DMS114 treated with DMSO at 0.1 percent for 48 hours (cell line): Measurements from ENCODE around the gene PPP6R3.

Source experiments
- DNase-seq: peaks from one replicate; lab custom pipeline; 2025; ENCODE audit not compliant: unreplicated experiment; lab: John Stamatoyannopoulos, UW

The PPP6R3 gene

DNA sequence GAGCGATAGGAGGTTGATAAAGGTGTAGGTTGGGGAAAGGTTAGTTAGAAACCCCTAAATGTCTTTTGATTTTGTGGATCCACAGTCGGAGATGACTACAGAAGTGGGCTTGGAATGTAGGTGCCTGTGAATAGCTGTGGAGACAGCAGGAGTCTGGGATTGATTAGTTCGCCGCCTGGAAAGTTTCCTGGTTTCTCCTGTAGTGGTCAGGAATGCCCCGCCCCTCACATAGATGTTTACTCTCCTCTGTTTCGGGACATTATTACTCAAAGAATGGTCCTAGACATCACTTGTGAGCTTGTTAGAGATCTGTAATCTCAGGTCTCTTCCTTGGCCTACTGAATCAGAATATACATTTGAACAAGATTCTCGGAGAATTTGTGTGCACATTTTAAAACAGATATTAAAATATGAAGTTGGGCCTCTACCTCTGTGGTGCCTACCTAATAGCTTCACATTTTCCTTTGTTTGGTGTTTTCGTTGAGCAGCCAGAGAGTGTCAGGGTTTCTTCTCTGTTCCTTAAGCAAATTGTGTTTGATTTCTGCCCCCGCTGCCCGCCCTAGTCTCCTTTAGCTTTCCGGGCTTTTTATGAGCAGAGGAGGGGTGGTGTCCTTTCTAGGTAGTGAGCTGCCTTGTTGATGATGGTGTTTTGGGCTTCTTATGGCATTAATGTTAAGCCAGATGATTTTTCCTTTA lies 89.4 kb downstream of the PPP6R3 start:
- DNase-seq = no peak

DNA sequence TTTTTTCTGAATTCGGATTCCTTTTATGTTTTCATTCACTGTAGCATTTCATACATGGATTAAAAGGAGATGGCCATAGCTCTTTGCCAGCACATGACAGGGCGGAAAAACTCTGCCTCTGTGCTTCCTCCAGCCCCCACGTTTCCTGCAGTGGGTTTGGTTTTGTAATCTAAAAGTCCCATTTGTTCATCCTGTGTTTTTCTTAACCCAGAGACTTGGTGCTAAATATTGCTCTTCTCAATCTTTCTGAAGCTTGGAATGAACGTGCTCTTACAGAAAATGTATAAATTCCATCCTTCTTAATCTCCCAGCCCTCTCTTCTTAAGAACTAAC lies 89.9 kb downstream of the PPP6R3 start:
- DNase-seq = no peak

DNA sequence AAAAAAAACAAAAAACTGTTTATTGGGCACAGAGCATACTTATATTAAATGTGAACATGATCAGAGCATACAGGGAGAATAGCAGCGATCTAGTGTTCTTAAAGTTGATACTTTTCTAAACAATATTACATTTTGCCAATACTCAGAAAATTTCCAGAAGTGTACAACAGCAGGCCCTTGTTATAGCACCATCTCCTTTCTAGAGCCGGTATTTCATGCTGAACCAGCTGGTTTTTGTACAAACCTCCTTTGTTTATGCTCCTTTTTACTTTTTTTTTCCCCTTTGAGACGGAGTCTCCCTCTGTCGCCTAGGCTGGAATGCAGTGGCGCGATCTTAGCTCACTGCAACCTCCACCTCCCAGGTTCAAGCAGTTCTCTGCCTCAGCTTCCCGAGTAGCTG lies 90.7 kb downstream of the PPP6R3 start:
- DNase-seq = no peak

DNA sequence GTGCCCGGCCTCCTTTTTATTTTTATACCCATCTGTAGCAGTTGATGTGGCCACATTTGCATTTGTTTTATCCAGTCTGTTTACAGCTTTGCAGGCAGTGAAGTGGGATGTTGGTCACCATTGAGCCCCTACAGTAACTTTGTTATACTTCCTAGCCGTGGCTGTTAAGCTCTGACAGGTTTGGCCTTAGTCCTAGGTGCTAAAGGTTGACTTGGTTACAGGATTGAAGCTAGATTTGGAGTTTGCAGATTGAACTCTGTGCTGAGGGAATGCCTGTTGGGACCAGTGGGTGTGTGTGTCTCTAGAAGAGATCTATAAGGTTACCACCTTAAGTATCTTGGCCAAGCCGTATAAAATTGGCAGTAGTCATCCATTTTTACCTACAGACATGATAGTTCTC lies 91.2 kb downstream of the PPP6R3 start:
- DNase-seq = no peak

DNA sequence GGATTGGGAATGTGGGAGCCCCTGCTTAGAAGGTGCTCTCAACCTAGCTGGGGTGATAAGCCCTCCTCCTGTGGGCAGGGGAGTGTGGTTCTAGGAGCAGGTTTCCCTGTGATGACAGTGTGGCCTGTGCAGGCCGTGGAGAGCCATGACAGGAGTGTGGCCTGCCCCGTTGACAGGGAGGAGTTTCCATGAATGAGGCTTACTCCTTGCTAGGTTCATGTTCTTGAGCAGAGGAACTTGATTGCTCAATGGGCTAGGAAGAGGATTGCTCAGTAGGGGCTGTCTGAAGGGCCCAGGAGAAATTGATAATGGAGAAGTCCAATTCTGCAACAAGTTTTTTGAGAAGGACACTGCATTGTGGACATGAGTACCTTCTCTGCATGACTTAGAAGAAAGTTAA lies 92.0 kb downstream of the PPP6R3 start:
- DNase-seq = no peak

DNA sequence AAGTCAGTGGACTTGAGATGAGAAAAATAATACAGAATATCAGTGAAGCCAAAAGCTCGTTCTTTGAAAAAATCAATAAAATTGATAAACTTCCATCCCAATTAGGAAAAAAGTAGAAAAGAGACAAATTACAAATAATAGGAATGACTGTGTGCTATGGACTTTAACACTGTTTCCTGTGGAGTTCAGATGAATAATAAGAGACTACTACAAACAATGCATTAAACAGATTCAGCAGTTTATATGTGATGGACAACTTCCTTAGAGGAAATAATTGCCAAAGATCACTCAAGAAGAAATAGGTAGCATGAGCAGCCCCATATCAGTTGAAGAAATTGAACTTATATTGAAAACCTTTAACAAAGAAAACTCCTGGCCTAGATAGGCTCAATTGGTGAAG lies 99.7 kb downstream of the PPP6R3 start:
- DNase-seq = no peak

DNA sequence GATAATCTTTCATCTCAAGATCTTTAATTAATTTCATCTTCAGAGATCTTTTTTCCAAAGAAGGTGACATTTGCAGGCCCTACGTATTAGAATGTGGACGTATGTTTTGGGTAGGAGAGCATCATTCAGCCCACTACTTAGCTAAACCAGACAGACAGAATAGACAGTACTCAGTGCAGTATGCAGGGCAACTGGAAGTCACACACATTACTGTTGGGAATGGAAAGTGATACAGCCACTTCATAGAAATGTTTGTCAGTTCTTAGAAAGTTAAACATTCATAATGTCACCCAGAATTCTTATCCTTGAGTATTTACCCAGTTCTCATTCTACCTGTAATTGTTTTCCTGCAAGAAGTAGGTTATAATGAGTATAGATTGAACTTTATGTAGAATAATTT lies 102.9 kb downstream of the PPP6R3 start:
- no peak for DNase-seq

DNA sequence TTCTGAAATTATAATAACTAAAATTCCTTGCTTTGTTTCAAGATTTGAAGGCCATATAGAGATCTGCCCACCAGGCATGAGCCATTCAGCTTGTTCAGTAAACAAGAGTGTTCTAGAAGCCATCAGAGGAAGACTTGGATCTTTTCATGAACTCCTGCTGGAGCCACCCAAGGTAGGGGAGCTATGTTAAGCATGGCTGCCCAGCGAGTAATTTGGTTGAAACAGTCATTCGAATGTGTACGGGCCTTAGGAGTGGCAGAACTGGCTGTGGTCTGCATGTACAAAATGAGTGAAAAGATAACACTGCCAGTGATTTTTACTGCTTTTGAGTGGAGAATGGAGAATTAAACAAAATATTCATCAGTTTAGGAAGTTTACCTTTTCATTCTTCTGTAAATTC lies 103.7 kb downstream of the PPP6R3 start:
- DNase-seq = no peak

DNA sequence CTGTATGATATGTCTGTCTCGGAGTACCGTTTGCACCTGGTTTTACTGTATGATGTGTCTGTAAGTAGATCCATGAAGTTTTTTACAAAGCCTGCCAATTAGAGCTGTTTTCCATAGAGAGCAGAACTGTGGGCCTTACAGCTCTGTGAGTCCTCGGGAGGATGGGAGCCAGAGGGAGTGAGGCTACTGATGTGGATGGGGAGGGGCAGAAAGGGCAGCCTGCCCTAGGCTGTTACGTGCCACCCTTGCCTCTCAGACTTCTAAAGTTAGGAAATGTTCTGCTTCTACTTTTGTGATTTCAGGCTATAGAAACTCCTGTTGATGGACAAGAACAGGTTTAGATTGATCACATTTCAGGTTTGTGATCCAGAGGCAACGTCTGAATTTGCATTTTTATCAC lies 105.2 kb downstream of the PPP6R3 start:
- DNase-seq = no peak

DNA sequence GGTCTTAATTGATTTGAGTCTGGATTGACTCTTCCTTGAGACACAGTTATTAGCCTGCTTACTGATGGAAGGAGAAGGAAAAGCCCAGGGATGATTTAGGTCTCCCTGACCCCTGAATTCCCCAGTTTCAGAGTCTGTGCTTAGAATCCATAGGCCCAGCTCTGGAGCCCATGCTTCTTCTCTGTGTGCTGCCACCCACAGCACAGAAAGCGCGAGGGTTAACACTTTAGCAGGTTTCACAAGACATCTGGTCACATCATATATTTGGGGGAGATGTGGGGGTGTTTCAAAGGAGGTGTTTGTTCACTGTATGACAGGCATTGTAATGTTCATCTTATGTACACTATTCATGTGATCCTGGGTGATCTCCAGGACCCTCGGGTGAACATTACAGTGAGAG lies 107.0 kb downstream of the PPP6R3 start:
- no peak for DNase-seq

DNA sequence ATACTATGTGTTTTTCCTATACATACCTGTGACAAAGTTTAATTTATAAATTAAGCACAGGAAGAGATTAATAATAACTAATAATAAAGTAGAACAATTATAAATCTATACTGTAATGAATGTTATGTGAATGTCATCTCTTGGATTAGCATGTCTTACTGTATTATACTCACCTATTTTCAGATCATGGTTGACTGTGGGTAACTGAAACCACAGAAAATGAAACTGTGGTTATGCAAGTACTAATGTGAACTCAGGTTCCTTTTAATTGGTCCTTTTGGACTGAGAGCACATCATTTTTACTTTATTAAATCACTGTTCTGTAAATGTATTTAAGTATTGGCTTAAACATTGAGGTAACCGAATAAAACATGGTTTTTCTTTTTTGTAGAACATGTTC lies 108.8 kb downstream of the PPP6R3 start:
- no peak for DNase-seq

DNA sequence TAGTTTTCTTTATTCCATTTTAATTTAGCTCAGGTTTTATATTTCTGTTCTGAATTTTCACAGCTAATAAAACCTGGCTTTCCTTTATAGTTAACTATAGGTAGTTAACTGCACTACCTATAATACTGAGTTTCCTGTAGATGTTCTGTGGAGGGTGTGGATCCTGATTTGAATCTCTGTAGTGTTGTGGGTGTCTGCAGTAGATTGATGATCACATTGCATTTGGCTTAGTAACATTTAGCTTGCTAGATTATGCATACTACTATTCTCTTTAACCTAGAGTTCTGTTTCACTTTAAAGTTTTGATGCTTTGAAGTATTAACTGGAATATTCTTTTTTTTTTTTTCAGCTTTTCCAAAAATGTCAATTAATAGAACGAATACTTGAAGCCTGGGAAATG lies 110.1 kb downstream of the PPP6R3 start:
- no peak for DNase-seq

DNA sequence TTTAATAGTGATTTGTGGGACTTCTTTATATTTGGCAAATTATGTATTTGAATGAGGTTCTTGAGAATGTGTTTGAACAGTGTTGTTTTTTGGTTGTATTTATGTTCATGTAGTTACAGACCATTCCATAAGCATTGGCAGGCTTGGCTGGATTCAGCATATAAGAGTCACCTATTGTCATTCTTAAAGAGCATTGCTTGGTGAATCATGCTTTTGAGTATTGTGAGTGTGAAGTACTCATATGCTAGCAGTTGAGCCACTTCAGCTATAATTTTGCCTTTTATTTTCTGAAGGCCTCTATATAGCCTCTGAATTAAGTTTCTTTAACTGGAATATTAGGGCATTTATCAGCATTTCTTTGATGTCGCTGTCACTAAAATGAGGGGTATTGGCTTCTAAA lies 113.8 kb downstream of the PPP6R3 start:
- no peak for DNase-seq

DNA sequence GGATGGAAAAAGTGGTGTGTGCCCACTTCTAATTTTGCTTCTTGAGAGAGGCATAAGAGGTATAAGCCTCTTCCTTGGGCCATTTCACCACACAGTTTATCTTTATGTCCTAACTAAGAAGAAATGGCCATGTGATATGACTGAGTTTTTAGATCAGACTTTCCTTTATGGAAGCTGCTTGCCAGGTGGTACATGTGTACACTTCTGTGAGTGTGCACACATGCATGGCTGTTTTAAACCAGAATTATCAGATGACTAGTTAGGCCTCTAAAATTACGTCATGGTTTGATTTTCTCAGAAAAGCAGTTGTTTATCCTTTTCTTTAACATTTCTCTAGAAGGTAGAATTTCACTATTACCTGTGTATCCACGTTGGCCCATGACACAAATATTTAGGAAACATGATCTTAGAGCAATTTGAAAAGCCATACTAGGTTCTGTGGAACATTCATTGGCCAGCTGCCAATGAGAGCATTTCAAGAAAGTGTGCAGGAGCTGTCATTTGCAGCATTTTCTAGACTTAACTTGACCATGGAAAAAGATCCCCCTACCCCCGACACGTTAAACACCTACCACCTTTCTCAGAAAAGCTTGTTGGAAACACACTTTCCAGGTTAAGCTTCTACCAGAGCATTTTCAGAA lies 114.6 kb downstream of the PPP6R3 start:
- DNase-seq = no peak

DNA sequence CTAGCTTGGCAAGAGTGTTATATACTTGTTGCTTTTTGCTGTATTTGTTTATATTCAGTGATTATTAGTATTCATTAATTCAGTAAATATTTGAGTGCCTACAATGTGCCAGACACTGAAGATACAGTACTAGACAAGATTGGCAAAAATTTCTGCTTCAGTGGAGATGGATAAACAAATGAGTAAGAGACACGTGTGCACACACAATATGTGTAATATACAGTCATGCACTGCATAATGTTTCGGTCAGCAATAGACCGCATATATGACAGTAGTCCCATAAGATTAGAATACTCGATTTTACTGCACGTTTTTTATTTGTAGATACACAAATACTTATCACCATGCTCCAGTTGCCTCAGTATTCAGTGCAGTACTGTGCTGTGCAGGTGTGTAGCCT lies 118.9 kb downstream of the PPP6R3 start:
- DNase-seq = no peak

DNA sequence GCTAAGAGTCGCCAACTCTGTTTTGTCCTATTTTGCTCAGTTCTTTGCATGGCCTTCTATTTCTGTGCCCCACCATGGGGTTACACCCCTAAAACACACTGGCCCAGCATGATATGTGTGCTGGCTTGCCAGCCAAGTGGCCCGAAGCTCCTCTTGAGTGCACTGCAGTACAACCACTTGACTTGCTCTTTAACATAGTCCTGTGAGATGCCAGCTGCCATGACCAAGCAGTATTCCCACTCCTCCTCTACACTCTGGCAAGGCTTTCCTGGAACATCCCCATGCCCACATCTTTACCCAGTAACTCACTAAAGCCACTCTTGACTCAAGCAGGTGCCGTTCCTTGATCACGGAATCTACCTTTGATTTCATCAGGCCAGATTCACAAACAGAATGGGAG lies 120.9 kb downstream of the PPP6R3 start:
- DNase-seq = no peak

DNA sequence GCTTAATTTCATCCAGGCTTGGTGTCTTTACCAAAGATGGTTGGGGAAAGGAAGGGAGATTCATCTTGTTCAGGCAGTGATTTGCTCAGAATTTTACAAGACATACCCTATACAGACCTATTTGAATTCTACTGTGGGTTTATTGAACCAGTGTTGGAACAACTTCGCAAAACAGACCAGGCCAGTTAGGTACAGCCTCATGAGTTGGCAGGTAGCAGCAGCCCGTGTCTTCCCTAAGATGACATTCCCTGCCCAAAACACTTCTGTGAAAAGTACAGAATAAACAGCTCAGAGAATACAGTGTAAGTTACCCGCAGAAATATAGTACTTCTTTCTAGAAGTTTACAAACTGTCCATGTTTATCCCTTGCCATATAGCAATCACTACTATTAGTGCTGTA lies 121.3 kb downstream of the PPP6R3 start:
- DNase-seq = no peak

DNA sequence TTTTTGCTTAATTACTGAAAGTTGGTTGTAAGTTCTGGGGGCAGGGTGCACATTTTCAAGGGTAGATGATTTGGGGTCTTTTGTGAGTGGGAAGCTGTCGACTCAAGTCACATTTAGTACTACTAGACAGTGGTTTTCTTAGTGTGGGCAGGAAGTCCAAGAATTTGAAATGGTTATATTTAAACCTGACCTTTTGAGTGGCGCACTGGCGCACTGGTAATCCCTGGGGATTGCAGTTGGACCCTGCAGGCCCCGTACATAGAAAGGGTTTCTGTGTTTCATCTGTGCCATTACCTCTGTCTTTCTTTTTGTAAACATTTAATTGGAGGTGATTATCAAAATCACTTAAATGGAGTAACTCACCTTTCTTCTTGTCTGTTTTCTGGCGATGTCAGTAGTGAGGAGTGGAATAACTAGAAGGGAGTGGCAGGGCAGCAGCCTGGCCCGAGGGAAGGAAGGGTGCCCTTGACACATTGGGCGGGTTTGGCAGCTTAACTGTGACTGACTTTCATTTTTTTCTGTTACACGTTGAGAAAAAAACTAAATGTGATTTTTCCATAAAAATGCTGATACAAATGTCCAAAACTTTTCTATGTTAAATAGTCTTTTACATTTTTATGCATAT lies 122.0 kb downstream of the PPP6R3 start:
- no peak for DNase-seq

DNA sequence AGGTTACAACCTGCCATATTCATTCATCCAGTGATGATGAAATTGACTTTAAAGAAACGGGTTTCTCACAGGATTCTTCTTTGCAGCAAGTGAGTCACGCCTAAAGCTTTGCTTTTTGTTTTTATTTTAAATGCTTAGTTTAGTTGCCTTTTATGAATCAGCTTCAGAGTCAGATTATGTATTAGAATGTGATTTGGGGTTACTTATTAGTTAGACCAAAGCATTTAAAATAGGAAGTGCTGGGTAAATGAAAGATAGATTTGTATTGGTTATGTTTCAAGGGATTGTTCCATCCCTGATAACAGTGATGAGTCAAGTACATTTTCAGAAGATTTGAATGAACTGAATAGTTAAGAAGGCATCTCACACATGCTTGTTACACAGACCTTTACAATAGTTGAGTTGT lies 122.5 kb downstream of the PPP6R3 start:
- DNase-seq = no peak

DNA sequence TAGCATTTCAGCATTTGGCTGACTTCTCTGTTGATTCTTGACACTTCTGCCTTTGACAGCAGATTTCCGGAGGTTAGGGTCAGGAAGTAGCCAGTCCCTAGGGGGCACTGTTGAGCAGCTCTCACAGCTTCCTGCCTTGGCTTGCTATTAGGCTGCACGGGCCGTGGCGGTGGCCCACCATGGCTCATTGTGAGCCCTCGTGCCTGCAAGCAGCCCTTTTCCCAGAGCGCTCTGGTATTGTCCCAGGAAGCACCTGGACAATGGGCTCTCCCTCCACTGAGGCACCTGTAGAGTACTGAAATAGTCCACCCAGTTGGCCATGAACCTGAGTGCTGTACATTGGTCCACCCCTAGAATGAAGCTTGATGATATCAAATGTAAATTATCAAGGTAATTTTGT lies 123.5 kb downstream of the PPP6R3 start:
- peak; percentile 74 for DNase-seq

DNA sequence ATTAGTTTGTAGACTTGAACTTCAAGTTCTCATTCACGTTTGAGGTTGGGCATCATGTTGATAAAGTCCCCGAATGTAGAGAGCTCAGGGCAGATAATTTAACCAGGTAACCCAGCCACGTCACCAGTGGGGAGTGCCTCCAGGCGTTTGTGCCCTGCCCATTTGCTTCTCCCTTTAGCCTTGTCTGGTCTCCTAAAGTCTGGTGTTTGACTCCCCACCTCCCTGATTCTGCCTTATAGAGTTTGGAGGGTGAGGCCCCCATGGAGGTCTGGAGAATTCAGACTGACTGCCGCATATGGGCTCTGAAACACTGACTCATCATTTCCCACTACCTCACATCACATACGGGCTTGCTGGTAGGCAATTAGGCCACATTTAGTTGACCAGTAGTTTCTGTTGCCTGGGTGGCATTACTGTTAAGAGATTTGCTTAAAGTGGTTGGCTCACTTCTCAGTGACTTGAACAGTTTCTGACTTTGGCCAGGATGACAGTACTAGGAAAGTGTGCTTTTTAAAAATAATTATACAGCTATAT lies 124.5 kb downstream of the PPP6R3 start:
- no peak for DNase-seq

DNA sequence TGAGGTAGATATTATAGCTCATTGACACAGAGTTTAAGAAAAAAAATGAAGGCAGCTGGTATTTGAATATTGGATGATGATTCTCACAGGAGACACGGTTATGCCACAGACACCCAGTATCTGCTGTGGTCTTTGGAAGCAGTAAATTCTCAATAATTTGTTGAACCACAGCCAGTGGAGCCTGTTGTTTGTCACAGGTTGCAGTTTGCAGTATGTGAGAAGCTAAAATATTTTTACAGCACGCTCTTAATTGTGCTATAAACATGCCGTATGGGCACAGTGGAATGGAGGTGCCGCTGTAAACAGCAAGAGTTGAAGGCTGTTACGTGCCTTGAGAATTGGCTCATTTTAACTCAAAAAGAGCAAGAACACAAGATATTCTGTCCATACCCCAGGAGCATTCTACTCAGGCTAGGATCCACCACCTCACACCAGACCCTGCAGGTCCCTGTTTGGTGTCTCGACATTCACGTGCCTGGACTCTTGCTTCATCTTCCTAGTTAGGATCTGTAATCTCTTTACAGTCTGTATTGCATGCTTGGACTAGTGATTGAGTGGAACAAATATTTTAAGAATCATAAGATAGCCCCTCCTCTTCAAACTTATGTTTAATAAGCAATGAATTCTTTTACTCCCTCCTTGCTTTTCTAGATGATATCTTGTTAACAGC lies 129.1 kb downstream of the PPP6R3 start:
- DNase-seq = no peak
